Posterior cingulate gyrus (tissue), 11 donors: ENCODE data around the gene KBTBD12.
A peak's percentile ranks its signal among the peaks of the same experiment; 100 is the strongest.
"Not testable (repeated sequence)": the region's sequence is repeated elsewhere in the genome, so short reads cannot be mapped to it uniquely, and the experiment has no call there.

ENCODE experiments used
- DNase-seq, 10 donors: peaks; one replicate each; pipeline versions ENCODE4 v3.0.0 to v3.0.0-alpha.2; 2020 to 2021; ENCODE audit warnings: mixed read lengths in 3 of 10
- intact Hi-C: fragments of 100-400 bp; cut with DNase I; formaldehyde crosslinking; loops from one replicate; pipeline ENCODE4 v1.15.1; 2023

KBTBD12 gene

GRCh38 chr3:127915115-127915936 lies at the start of gene KBTBD12:
Gene KBTBD12, plus strand, starts transcription at chr3:127915232. Its CDS starts 7,830 bp downstream, at chr3:127923062.
- intact Hi-C loops, result no loop called here
- DNase-seq, result peak; percentile 25 to 92 (median 56)

- intact Hi-C loops, result no loop called here
- DNase-seq, result no peak
Observed at GRCh38 chr3:127865941-127866340, 49.1 kb upstream of the KBTBD12 start.

- no peak for DNase-seq
- intact Hi-C loops, result no loop called here
Observed at GRCh38 chr3:127867412-127867811, 47.6 kb upstream of the KBTBD12 start.

GRCh38 chr3:127867986-127868385 lies 47.0 kb upstream of the KBTBD12 start:
- no peak for DNase-seq
- intact Hi-C loops, result no loop called here

- DNase-seq, result no peak
- intact Hi-C loops, result no loop called here
Observed at GRCh38 chr3:127870156-127870555, 44.9 kb upstream of the KBTBD12 start.

- DNase-seq, intact Hi-C loops: not testable (repeated sequence)
Observed at GRCh38 chr3:127874097-127874496, 40.9 kb upstream of the KBTBD12 start.

GRCh38 chr3:127881586-127881985 lies 33.4 kb upstream of the KBTBD12 start:
- intact Hi-C loops, result no loop called here
- DNase-seq, result no peak

GRCh38 chr3:127884041-127884440 lies 31.0 kb upstream of the KBTBD12 start:
- DNase-seq, result no peak
- intact Hi-C loops, result no loop called here

GRCh38 chr3:127886231-127886955 lies 28.6 kb upstream of the KBTBD12 start:
- intact Hi-C loops, result no loop called here
- DNase-seq, result no peak

- no peak for DNase-seq
- intact Hi-C loops, result no loop called here
Observed at GRCh38 chr3:127886956-127887231, 28.1 kb upstream of the KBTBD12 start.

- intact Hi-C loops, result no loop called here
- no peak for DNase-seq
Observed at GRCh38 chr3:127887321-127887720, 27.7 kb upstream of the KBTBD12 start.

GRCh38 chr3:127888156-127888555 lies 26.9 kb upstream of the KBTBD12 start:
- intact Hi-C loops, result no loop called here
- no peak for DNase-seq

- intact Hi-C loops, result no loop called here
Observed at GRCh38 chr3:127888564-127889107, 26.4 kb upstream of the KBTBD12 start.

GRCh38 chr3:127889461-127889863 lies 25.6 kb upstream of the KBTBD12 start:
- intact Hi-C loops, result no loop called here
- DNase-seq, result no peak

More at GRCh38 chr3:127888564-127889107, 26.4 kb upstream of the KBTBD12 start:
- peak in 3 of 10 donors; percentile 23 to 69 (median 46) for DNase-seq

GRCh38 chr3:127889976-127890650 lies 24.9 kb upstream of the KBTBD12 start:
- no peak for DNase-seq
- intact Hi-C loops, result no loop called here

GRCh38 chr3:127890651-127891290 lies 24.3 kb upstream of the KBTBD12 start:
- peak in 2 of 10 donors; percentile 26 to 74 for DNase-seq
- intact Hi-C loops, result not testable (repeated sequence)

GRCh38 chr3:127894481-127894880 lies 20.6 kb upstream of the KBTBD12 start:
- intact Hi-C loops, result no loop called here

GRCh38 chr3:127899200-127899599 lies 15.8 kb upstream of the KBTBD12 start:
- intact Hi-C loops, result no loop called here
- DNase-seq, result no peak

More at GRCh38 chr3:127894481-127894880, 20.6 kb upstream of the KBTBD12 start:
- no peak for DNase-seq

- intact Hi-C loops, result no loop called here
- no peak for DNase-seq
Observed at GRCh38 chr3:127899766-127900165, 15.3 kb upstream of the KBTBD12 start.

GRCh38 chr3:127900536-127900935 lies 14.5 kb upstream of the KBTBD12 start:
- no peak for DNase-seq
- intact Hi-C loops, result no loop called here

GRCh38 chr3:127902486-127902885 lies 12.5 kb upstream of the KBTBD12 start:
- intact Hi-C loops, result no loop called here

More at GRCh38 chr3:127902486-127902885, 12.5 kb upstream of the KBTBD12 start:
- no peak for DNase-seq
